GM12878 (cell line): Measurements from ENCODE around the gene ARHGAP32. TPM values are rescaled to one million over a fixed set of nuclear protein-coding genes. Genes with fewer than 3 reads are reported as not detected.

ENCODE experiments used
- ATAC-seq: fragments of 200-7000 bp; cut with Tn5 transposase; 3 replicates; pipeline ENCODE4 v1.9.1; 2020; ENCODE audit warnings: mild to moderate bottlenecking, moderate library complexity
- BruUV-seq: library from RNA; stranded (reverse); fragments of 400-500 nt; replicated peaks from 2 replicates; lab custom pipeline; 2021; lab: Mats Ljungman, UMichigan
- CTCF ChIA-PET: fragments of 300-600 bp; sonication (Branson Sonifier 250); formaldehyde crosslinking; extraction: SDS; loops from one replicate; lab custom pipeline; 2021; ENCODE audit warnings: inconsistent platforms; lab: Yijun Ruan, JAX
- POLR2A ChIA-PET: fragments of 350-600 bp; formaldehyde crosslinking; extraction: SDS; loops from one replicate; lab custom pipeline; 2021; ENCODE audit warnings: inconsistent platforms; lab: Charles Lee
- RAD21 ChIA-PET: fragments of 300-600 bp; sonication (Branson Sonifier 250); formaldehyde crosslinking; loops from one replicate; lab custom pipeline; 2023; ENCODE audit warnings: antibody characterized with exemption; ENCODE audit not compliant: unreplicated experiment; lab: Charles Lee
- SMC1A ChIA-PET: fragments of 300-600 bp; sonication (Branson Sonifier 250); formaldehyde crosslinking; loops from one replicate; lab custom pipeline; 2023; ENCODE audit not compliant: unreplicated experiment, uncharacterized antibody; lab: Charles Lee
- DNase-seq: peaks from one replicate; pipeline ENCODE4 v3.0.0-alpha.2; 2011; ENCODE audit warnings: low read depth, low spot score
- FAIRE-seq: peaks from 3 replicates; lab custom pipeline; 2011; peaks lifted over from hg19 to GRCh38; lab: Jason Lieb, UNC
- H2AFZ ChIP-seq: 2 replicates; pipeline ENCODE4 v1.6.0; 2011; ENCODE audit warnings: low read depth, low read length, control low read depth; ENCODE audit not compliant: control insufficient read depth
- H3K27ac ChIP-seq: 2 replicates; pipeline ENCODE4 v1.5.1; 2011; ENCODE audit warnings: control low read depth; ENCODE audit not compliant: control insufficient read depth, insufficient read depth
- H3K27me3 ChIP-seq, 2 experiments: replicated peaks in 1 of 2; 2 replicates each; pipeline versions ENCODE4 v1.6.0 to v1.6.1; 2011; ENCODE audit warnings: low read length in 1 of 2; ENCODE audit not compliant: control insufficient read depth in 2 of 2, insufficient read depth in 2 of 2
- H3K36me3 ChIP-seq, 2 experiments: 2 replicates each; pipeline ENCODE4 v1.5.1; 2011; ENCODE audit warnings: low read length in 1 of 2; ENCODE audit not compliant: control insufficient read depth in 2 of 2, insufficient read depth in 2 of 2
- H3K4me1 ChIP-seq: 2 replicates; pipeline ENCODE4 v1.6.1; 2011; ENCODE audit warnings: mild to moderate bottlenecking, low read length, moderate library complexity, mixed read lengths; ENCODE audit not compliant: control insufficient read depth, insufficient read depth
- H3K4me2 ChIP-seq: 2 replicates; pipeline ENCODE4 v1.6.0; 2011; ENCODE audit warnings: control low read depth; ENCODE audit not compliant: control insufficient read depth, insufficient read depth
- H3K4me3 ChIP-seq: fragments of 200-600 bp; sonication (generic); 2 replicates; pipeline ENCODE4 v1.5.1; 2016
- H3K79me2 ChIP-seq: 2 replicates; pipeline ENCODE4 v1.6.0; 2011; ENCODE audit warnings: low read length; ENCODE audit not compliant: control insufficient read depth, insufficient read depth
- H3K9ac ChIP-seq: 2 replicates; pipeline ENCODE4 v1.8.0; 2011; ENCODE audit warnings: low read length, control low read depth, mixed read lengths; ENCODE audit not compliant: control insufficient read depth, insufficient read depth
- H3K9me3 ChIP-seq: replicated peaks from 3 replicates; pipeline ENCODE4 v1.5.1; 2011; ENCODE audit warnings: mild to moderate bottlenecking, low read length; ENCODE audit not compliant: control insufficient read depth, insufficient read depth
- H4K20me1 ChIP-seq: 2 replicates; pipeline ENCODE4 v1.6.0; 2011; ENCODE audit not compliant: control insufficient read depth, insufficient read depth
- CBX5 ChIP-seq: sonication (generic); IDR thresholded peaks from 2 replicates; pipeline ENCODE4 v1.6.1; 2016; ENCODE audit warnings: low read depth, moderate library complexity, mild to moderate bottlenecking, inconsistent platforms
- CEBPB ChIP-seq, 2 experiments: fragments of 150-350 bp in 1 of 2; IDR thresholded peaks; 2 replicates each; pipeline ENCODE4 v1.6.1; 2012 to 2014; ENCODE audit warnings: low read depth in 2 of 2, low read length in 2 of 2, borderline replicate concordance in 1 of 2, inconsistent platforms in 1 of 2
- CEBPZ ChIP-seq: fragments of 150-350 bp; IDR thresholded peaks from 2 replicates; pipeline ENCODE4 v1.6.1; 2016; ENCODE audit warnings: low read depth, low read length
- EGR1 ChIP-seq, 2 experiments: IDR thresholded peaks; 1 replicate in 1 of 2; 2 replicates in 1 of 2; pipeline ENCODE4 v1.6.1; 2011 to 2012; ENCODE audit warnings: low read depth in 2 of 2, low read length in 2 of 2, borderline replicate concordance in 1 of 2, mild to moderate bottlenecking in 1 of 2, moderate library complexity in 1 of 2
- ESRRA ChIP-seq: IDR thresholded peaks from 2 replicates; pipeline ENCODE4 v1.6.1; 2012; ENCODE audit warnings: mild to moderate bottlenecking, low read length, improper control_type of control experiment
- FOS ChIP-seq: IDR thresholded peaks from 3 replicates; pipeline ENCODE4 v1.6.1; 2011; ENCODE audit warnings: borderline replicate concordance; ENCODE audit not compliant: insufficient read length; ENCODE audit errors: extremely low read depth
- KLF5 ChIP-seq: fragments of 450-650 bp; IDR thresholded peaks from 2 replicates; pipeline ENCODE4 v1.6.1; 2014; ENCODE audit warnings: mild to moderate bottlenecking; ENCODE audit not compliant: partially characterized antibody
- NFYA ChIP-seq: IDR thresholded peaks from 2 replicates; pipeline ENCODE4 v1.6.1; 2011; ENCODE audit warnings: low read depth, mild to moderate bottlenecking, low read length, improper control_type of control experiment, borderline replicate concordance
- RCOR1 ChIP-seq: conservative IDR thresholded peaks from 2 replicates; pipeline ENCODE4 v1.6.1; 2012; ENCODE audit warnings: low read depth, low read length, improper control_type of control experiment
- SKIL ChIP-seq: fragments of 450-650 bp; IDR thresholded peaks from 2 replicates; pipeline ENCODE4 v1.6.1; 2017; ENCODE audit warnings: mild to moderate bottlenecking, low read depth, inconsistent platforms; ENCODE audit not compliant: poor library complexity, severe bottlenecking
- SMC3 ChIP-seq: IDR thresholded peaks from 2 replicates; pipeline ENCODE4 v1.6.1; 2011; ENCODE audit warnings: low read length, improper control_type of control experiment, borderline replicate concordance
- ZNF622 ChIP-seq: fragments of 450-650 bp; IDR thresholded peaks from 2 replicates; pipeline ENCODE4 v1.6.1; 2017; ENCODE audit warnings: mild to moderate bottlenecking, inconsistent platforms
- ZZZ3 ChIP-seq: IDR thresholded peaks from 2 replicates; pipeline ENCODE4 v1.6.1; 2011; ENCODE audit warnings: low read depth; ENCODE audit not compliant: control insufficient read depth, insufficient read length
- WGBS: methylation state at CpG from one replicate; pipeline ENCODE4 v1.1.6; 2016; ENCODE audit warnings: low lambda C conversion rate; ENCODE audit not compliant: insufficient replicate concordance, insufficient coverage; ENCODE audit errors: missing lambda C conversion rate; 5-methylcytosine and 5-hydroxymethylcytosine counted together
- in situ Hi-C: fragments of 300-500 bp; cut with MboI; formaldehyde crosslinking; loops from 9 replicates; pipeline ENCODE4 v1.14.3; 2018; ENCODE audit warnings: mixed read lengths
- intact Hi-C: fragments of 100-400 bp; cut with micrococcal nuclease; formaldehyde crosslinking; loops from one replicate; pipeline ENCODE4 v1.14.2; 2022; ENCODE audit not compliant: unreplicated experiment
- polyA plus RNA-seq, 11 experiments: library from polyadenylated mRNA; depleted of rRNA in 4 of 11; unstranded in 6 of 11; stranded (reverse) in 5 of 11; fragments of >200 nt; fragmentation: Nextera tagmentation in 4 of 11; fragmentation: Illumina TruSeq in 1 of 11; extraction: Ambion mirVana in 4 of 11; extraction: Trizol in 1 of 11; gene quantifications; 1 replicate in 1 of 11; 2 replicates in 10 of 11; pipeline versions ENCODE4 v1.2.1 to v1.2.3, GENCODE V29; 2011 to 2016; ENCODE audit warnings: inconsistent platforms in 2 of 11, missing spikeins in 2 of 11, low read depth in 1 of 11
- total RNA-seq, 4 experiments: library from RNA; depleted of rRNA in 3 of 4; stranded (reverse); fragments of >200 nt in 3 of 4; fragmentation: Illumina TruSeq in 1 of 4; extraction: Trizol in 1 of 4; gene quantifications; 2 replicates each; pipeline versions ENCODE4 v1.2.1 to v1.2.3, GENCODE V29; 2013 to 2021
- TF ChIP-seq, protein P1 (sequence below): fragments of 450-650 bp; IDR thresholded peaks from 2 replicates; pipeline ENCODE4 v1.6.1; 2018; ENCODE audit warnings: borderline replicate concordance, mild to moderate bottlenecking; ENCODE audit not compliant: partially characterized antibody

ARHGAP32 gene
- total and polyA plus RNA-seq, 10 of the 15 experiments (the other 5 are each of a cell fraction or from before 2014, with no cell fraction given) = under 0.01 to 0.46 (median 0.12) TPM; not detected in 1

- 68% methylated on average over 5 of the region's 5 CpGs for WGBS
- no peaks in the 10 kb centered on the region for H3K27me3 ChIP-seq
- H2AFZ ChIP-seq = no peak overlapping the region
- H4K20me1 ChIP-seq = no peaks in the 10 kb centered on the region
- TF ChIP-seq CEBPZ (no peak), ESRRA (no peak), KLF5 (no peak), CBX5 (no peak), NFYA (no peak), ZZZ3 (no peak), CEBPB (IDR thresholded peaks at IDR 0.05; ENCODE audit: borderline replicate concordance in 1 of 2, low read depth in 2 of 2, low read length in 2 of 2) (no peak), SKIL (no peak), EGR1 (IDR thresholded peaks at IDR 0.05; ENCODE audit: borderline replicate concordance in 1 of 2, low read depth in 2 of 2, low read length in 2 of 2) (no peak), SMC3 (no peak), FOS (no peak), RCOR1 (no peak), ZNF622 (no peak)
- TF ChIP-seq, protein P1, sequence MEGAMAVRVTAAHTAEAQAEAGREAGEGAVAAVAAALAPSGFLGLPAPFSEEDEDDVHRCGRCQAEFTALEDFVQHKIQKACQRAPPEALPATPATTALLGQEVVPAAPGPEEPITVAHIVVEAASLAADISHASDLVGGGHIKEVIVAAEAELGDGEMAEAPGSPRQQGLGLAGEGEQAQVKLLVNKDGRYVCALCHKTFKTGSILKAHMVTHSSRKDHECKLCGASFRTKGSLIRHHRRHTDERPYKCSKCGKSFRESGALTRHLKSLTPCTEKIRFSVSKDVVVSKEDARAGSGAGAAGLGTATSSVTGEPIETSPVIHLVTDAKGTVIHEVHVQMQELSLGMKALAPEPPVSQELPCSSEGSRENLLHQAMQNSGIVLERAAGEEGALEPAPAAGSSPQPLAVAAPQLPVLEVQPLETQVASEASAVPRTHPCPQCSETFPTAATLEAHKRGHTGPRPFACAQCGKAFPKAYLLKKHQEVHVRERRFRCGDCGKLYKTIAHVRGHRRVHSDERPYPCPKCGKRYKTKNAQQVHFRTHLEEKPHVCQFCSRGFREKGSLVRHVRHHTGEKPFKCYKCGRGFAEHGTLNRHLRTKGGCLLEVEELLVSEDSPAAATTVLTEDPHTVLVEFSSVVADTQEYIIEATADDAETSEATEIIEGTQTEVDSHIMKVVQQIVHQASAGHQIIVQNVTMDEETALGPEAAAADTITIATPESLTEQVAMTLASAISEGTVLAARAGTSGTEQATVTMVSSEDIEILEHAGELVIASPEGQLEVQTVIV = no peak
- ATAC-seq = no peak
- no peaks in the 10 kb centered on the region; the same call in 2 of the 3 replicates for H3K9me3 ChIP-seq
- no TSS peak for BruUV-seq
- H3K36me3 ChIP-seq = no peaks in the 10 kb centered on the region
- H3K4me1 ChIP-seq = no peaks in the 10 kb centered on the region
- intact Hi-C loops (no loop called here), in situ Hi-C loops (no loop called here)
- no peak for FAIRE-seq
- no peak overlapping the region for H3K4me2 ChIP-seq
- POLR2A ChIA-PET = no interaction called here
- no peak overlapping the region for H3K27ac ChIP-seq
- H3K9ac ChIP-seq = no peak overlapping the region
- RAD21 ChIA-PET = no interaction called here
- H3K4me3 ChIP-seq = no peak overlapping the region
- CTCF ChIA-PET = no interaction called here
- DNase-seq = no peak
- SMC1A ChIA-PET = no interaction called here
- no peaks in the 10 kb centered on the region for H3K79me2 ChIP-seq
These were observed 10.5 kb upstream of the ARHGAP32 start for GRCh38 chr11:129202646-129203045.
